ENCODE data around the gene HLA-DOA.

Gene HLA-DOA

DNA sequence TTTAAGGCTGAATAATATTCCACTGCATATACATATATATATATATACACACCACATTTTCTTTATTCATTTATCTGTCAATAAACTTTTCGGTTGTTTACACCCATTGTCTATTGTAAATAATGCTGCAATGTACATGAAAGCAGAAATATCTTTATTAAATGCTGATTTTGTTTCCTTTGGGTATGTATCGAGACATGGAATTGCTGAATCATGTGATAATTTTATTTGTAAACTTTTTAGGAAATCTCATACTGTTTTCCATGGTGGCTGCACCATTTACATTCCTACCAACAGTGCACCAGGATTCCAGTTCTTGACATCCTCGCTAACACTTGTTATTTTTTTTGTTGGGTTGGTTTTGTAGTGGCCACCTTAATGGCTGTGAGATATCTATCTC, 14.1 kb upstream of the HLA-DOA start:
- no peak for TF ChIP-seq POLR2AphosphoS5 (IDR thresholded peaks at IDR 0.05; ENCODE audit: low read depth, low read length)
- no peak for TF ChIP-seq FOXP2 (optimal IDR thresholded peaks at IDR 0.05; ENCODE audit: borderline replicate concordance, extremely low read depth, extremely low read length, insufficient read depth)
- no peak for TF ChIP-seq SIN3A (IDR thresholded peaks at IDR 0.05; ENCODE audit: borderline replicate concordance, insufficient read depth, low read length)
- TF ChIP-seq TAF1 (IDR thresholded peaks at IDR 0.05; ENCODE audit: borderline replicate concordance, insufficient read depth, low read length), result no peak
- TF ChIP-seq, protein P1, sequence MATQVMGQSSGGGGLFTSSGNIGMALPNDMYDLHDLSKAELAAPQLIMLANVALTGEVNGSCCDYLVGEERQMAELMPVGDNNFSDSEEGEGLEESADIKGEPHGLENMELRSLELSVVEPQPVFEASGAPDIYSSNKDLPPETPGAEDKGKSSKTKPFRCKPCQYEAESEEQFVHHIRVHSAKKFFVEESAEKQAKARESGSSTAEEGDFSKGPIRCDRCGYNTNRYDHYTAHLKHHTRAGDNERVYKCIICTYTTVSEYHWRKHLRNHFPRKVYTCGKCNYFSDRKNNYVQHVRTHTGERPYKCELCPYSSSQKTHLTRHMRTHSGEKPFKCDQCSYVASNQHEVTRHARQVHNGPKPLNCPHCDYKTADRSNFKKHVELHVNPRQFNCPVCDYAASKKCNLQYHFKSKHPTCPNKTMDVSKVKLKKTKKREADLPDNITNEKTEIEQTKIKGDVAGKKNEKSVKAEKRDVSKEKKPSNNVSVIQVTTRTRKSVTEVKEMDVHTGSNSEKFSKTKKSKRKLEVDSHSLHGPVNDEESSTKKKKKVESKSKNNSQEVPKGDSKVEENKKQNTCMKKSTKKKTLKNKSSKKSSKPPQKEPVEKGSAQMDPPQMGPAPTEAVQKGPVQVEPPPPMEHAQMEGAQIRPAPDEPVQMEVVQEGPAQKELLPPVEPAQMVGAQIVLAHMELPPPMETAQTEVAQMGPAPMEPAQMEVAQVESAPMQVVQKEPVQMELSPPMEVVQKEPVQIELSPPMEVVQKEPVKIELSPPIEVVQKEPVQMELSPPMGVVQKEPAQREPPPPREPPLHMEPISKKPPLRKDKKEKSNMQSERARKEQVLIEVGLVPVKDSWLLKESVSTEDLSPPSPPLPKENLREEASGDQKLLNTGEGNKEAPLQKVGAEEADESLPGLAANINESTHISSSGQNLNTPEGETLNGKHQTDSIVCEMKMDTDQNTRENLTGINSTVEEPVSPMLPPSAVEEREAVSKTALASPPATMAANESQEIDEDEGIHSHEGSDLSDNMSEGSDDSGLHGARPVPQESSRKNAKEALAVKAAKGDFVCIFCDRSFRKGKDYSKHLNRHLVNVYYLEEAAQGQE (IDR thresholded peaks at IDR 0.05; ENCODE audit: insufficient read depth in 1 of 2, low read depth in 2 of 2, low read length in 2 of 2), result no peak

DNA sequence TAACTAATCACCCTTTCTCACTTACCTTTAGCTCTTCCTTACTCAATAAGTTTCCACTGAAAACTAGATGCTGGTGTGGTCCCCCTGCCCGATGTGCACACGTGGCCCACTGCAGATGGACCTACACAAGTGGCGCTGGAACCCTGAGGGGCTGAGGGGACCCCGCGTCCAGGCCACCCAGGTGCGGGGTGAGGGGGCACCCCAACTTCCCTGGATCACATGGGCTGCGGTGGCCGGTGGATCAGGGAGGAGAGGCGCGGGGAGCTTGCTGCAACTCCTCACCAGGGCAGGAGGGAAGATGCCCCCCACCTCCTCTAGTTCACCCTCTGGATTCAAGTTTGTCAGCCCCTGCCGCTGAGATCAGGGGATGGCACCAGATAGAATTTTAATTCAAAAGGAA, 12.5 kb upstream of the HLA-DOA start:
- TF ChIP-seq TAF1 (IDR thresholded peaks at IDR 0.05; ENCODE audit: borderline replicate concordance, insufficient read depth, low read length), result no peak
- TF ChIP-seq, protein P1 (IDR thresholded peaks at IDR 0.05; ENCODE audit: insufficient read depth in 1 of 2, low read depth in 2 of 2, low read length in 2 of 2), result no peak
- no peak for TF ChIP-seq FOXP2 (optimal IDR thresholded peaks at IDR 0.05; ENCODE audit: borderline replicate concordance, extremely low read depth, extremely low read length, insufficient read depth)
- no peak for TF ChIP-seq SIN3A (IDR thresholded peaks at IDR 0.05; ENCODE audit: borderline replicate concordance, insufficient read depth, low read length)
- TF ChIP-seq POLR2AphosphoS5 (IDR thresholded peaks at IDR 0.05; ENCODE audit: low read depth, low read length), result no peak

- no peak for TF ChIP-seq TAF1 (IDR thresholded peaks at IDR 0.05; ENCODE audit: borderline replicate concordance, insufficient read depth, low read length)
- TF ChIP-seq, protein P1 (IDR thresholded peaks at IDR 0.05; ENCODE audit: insufficient read depth in 1 of 2, low read depth in 2 of 2, low read length in 2 of 2), result no peak
- no peak for TF ChIP-seq FOXP2 (optimal IDR thresholded peaks at IDR 0.05; ENCODE audit: borderline replicate concordance, extremely low read depth, extremely low read length, insufficient read depth)
- TF ChIP-seq POLR2AphosphoS5 (IDR thresholded peaks at IDR 0.05; ENCODE audit: low read depth, low read length), result no peak
- TF ChIP-seq SIN3A (IDR thresholded peaks at IDR 0.05; ENCODE audit: borderline replicate concordance, insufficient read depth, low read length), result no peak
Observed at GRCh38 chr6:33019372-33019771, 10.0 kb upstream of the HLA-DOA start.

- TF ChIP-seq TAF1 (IDR thresholded peaks at IDR 0.05; ENCODE audit: borderline replicate concordance, insufficient read depth, low read length), result no peak
- TF ChIP-seq POLR2AphosphoS5 (IDR thresholded peaks at IDR 0.05; ENCODE audit: low read depth, low read length), result no peak
- TF ChIP-seq FOXP2 (optimal IDR thresholded peaks at IDR 0.05; ENCODE audit: borderline replicate concordance, extremely low read depth, extremely low read length, insufficient read depth), result no peak
Observed at GRCh38 chr6:33018904-33019303, 9.5 kb upstream of the HLA-DOA start.

DNA sequence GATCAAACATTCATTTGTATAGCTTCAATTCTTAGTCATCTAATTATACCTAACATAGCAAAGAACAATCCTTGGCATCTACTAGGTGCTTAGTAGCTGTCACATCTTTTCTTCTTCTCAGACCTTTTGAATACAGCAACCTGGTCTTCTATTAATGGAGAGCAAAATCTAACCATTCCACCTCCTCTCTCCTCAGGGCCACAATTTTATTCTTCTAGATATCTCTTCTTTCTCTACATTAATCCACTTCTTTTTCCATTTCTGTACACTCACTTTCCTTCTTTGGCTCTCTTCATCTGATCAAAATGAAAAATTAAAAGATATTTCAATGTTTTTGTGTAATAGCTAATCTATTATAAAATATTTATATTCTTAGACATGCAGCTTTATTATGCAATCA, 9.0 kb upstream of the HLA-DOA start:
- TF ChIP-seq POLR2AphosphoS5 (IDR thresholded peaks at IDR 0.05; ENCODE audit: low read depth, low read length) (no peak), FOXP2 (optimal IDR thresholded peaks at IDR 0.05; ENCODE audit: borderline replicate concordance, extremely low read depth, extremely low read length, insufficient read depth) (no peak), TAF1 (IDR thresholded peaks at IDR 0.05; ENCODE audit: borderline replicate concordance, insufficient read depth, low read length) (no peak), SIN3A (IDR thresholded peaks at IDR 0.05; ENCODE audit: borderline replicate concordance, insufficient read depth, low read length) (no peak)
- TF ChIP-seq, protein P1 (IDR thresholded peaks at IDR 0.05; ENCODE audit: insufficient read depth in 1 of 2, low read depth in 2 of 2, low read length in 2 of 2), result no peak

Data from PFSK-1 (cell line).